ENCODE data around the gene SCYL3. TPM values are rescaled to one million over a fixed set of nuclear protein-coding genes. Genes with fewer than 3 reads are reported as not detected.
"Not testable (repeated sequence)": the region's sequence is repeated elsewhere in the genome, so short reads cannot be mapped to it uniquely, and the experiment has no call there.

Gene SCYL3
- total RNA-seq, 1 experiment from 2014 or later, result 9.4 TPM

- Histone ChIP-seq H3K36me3 (ENCODE audit: insufficient read depth, low read length) (peaks cover 41% of the 10 kb centered on the region; the same call in 1 of the 2 replicates), H3K9me3 (ENCODE audit: low read length) (no peaks in the 10 kb centered on the region), H3K9me2 (replicated peaks; ENCODE audit: insufficient read depth, low read length) (no peaks in the 10 kb centered on the region), H3K27me3 (ENCODE audit: low read length) (no peaks in the 10 kb centered on the region), H3K4me3 (ENCODE audit: low read length) (no peak overlapping the region), H3K79me2 (ENCODE audit: low read length) (peaks cover 5% of the 10 kb centered on the region), H4K20me1 (ENCODE audit: insufficient read depth, low read depth, low read length) (no peaks in the 10 kb centered on the region), H2AFZ (ENCODE audit: low read length) (no peak overlapping the region), H3K4me2 (ENCODE audit: low read depth, low read length, poor library complexity, severe bottlenecking) (no peak overlapping the region), H3K9ac (ENCODE audit: low read length) (no peak overlapping the region), H3K27ac (ENCODE audit: low read length) (no peak overlapping the region), H3K4me1 (ENCODE audit: low read length) (no peaks in the 10 kb centered on the region)
- DNase-seq, result no peak
These were observed 77.1 kb downstream of the SCYL3 start for GRCh38 chr1:169816617-169817016.

- Histone ChIP-seq H3K27ac (ENCODE audit: low read length) (no peak overlapping the region), H3K4me3 (ENCODE audit: low read length) (no peak overlapping the region)
These were observed 79.4 kb downstream of the SCYL3 start for GRCh38 chr1:169814265-169814664.

DNA sequence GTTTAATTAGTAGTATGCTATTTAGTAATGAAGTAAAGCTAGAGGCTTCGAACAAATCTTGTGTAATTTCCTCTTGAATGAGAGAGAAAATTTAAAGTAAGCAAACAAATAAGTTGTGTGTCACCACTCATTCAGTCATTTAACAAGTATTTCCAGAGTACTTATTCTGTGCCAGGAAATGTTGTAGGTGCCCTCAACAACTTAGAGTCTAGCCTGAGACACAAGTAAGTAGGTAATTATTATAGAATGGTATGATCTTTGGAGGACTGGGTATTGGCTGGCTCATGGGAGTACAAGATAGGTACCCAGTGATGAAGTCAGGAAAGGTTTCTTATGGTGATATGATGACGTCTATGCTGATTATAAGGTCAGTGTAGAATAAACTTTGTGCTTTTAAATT, 81.6 kb downstream of the SCYL3 start:
- peaks cover 9% of the 10 kb centered on the region for H3K79me2 ChIP-seq (ENCODE audit: low read length)
- H3K4me1 ChIP-seq (ENCODE audit: low read length), result no peaks in the 10 kb centered on the region
- DNase-seq, result no peak
- no peaks in the 10 kb centered on the region for H3K9me2 ChIP-seq (replicated peaks; ENCODE audit: insufficient read depth, low read length)
- no peak overlapping the region for H2AFZ ChIP-seq (ENCODE audit: low read length)
- H3K4me3 ChIP-seq (ENCODE audit: low read length), result no peak overlapping the region
- no peaks in the 10 kb centered on the region for H3K27me3 ChIP-seq (ENCODE audit: low read length)
- H3K9me3 ChIP-seq (ENCODE audit: low read length), result no peaks in the 10 kb centered on the region
- H3K9ac ChIP-seq (ENCODE audit: low read length), result no peak overlapping the region
- H3K27ac ChIP-seq (ENCODE audit: low read length), result no peak overlapping the region
- H4K20me1 ChIP-seq (ENCODE audit: insufficient read depth, low read depth, low read length), result no peaks in the 10 kb centered on the region
- H3K4me2 ChIP-seq (ENCODE audit: low read depth, low read length, poor library complexity, severe bottlenecking), result no peak overlapping the region
- peaks cover 44% of the 10 kb centered on the region; the same call in 1 of the 2 replicates for H3K36me3 ChIP-seq (ENCODE audit: insufficient read depth, low read length)

More at GRCh38 chr1:169814265-169814664, 79.4 kb downstream of the SCYL3 start:
- Histone ChIP-seq H3K9me2 (replicated peaks; ENCODE audit: insufficient read depth, low read length) (no peaks in the 10 kb centered on the region), H3K9ac (ENCODE audit: low read length) (no peak overlapping the region), H3K79me2 (ENCODE audit: low read length) (peaks cover 9% of the 10 kb centered on the region), H3K36me3 (ENCODE audit: insufficient read depth, low read length) (peaks cover 48% of the 10 kb centered on the region; the same call in 1 of the 2 replicates), H4K20me1 (ENCODE audit: insufficient read depth, low read depth, low read length) (no peaks in the 10 kb centered on the region), H3K4me2 (ENCODE audit: low read depth, low read length, poor library complexity, severe bottlenecking) (no peak overlapping the region), H2AFZ (ENCODE audit: low read length) (no peak overlapping the region), H3K9me3 (ENCODE audit: low read length) (no peaks in the 10 kb centered on the region), H3K27me3 (ENCODE audit: low read length) (no peaks in the 10 kb centered on the region), H3K4me1 (ENCODE audit: low read length) (no peaks in the 10 kb centered on the region)
- DNase-seq, result no peak

GRCh38 chr1:169811418-169812035, 82.2 kb downstream of the SCYL3 start:
- H3K9ac ChIP-seq (ENCODE audit: low read length); H3K4me1 ChIP-seq (ENCODE audit: low read length); H3K4me2 ChIP-seq (ENCODE audit: low read depth, low read length, poor library complexity, severe bottlenecking); H3K4me3 ChIP-seq (ENCODE audit: low read length); H2AFZ ChIP-seq (ENCODE audit: low read length); H3K9me2 ChIP-seq (replicated peaks; ENCODE audit: insufficient read depth, low read length); H3K9me3 ChIP-seq (ENCODE audit: low read length); H3K27me3 ChIP-seq (ENCODE audit: low read length); H4K20me1 ChIP-seq (ENCODE audit: insufficient read depth, low read depth, low read length); H3K79me2 ChIP-seq (ENCODE audit: low read length); H3K27ac ChIP-seq (ENCODE audit: low read length); DNase-seq: not testable (repeated sequence)
- peaks cover 46% of the 10 kb centered on the region; the same call in 1 of the 2 replicates for H3K36me3 ChIP-seq (ENCODE audit: insufficient read depth, low read length)

GRCh38 chr1:169809370-169810095, 84.2 kb downstream of the SCYL3 start:
- Histone ChIP-seq H3K9me2 (replicated peaks; ENCODE audit: insufficient read depth, low read length) (no peaks in the 10 kb centered on the region), H2AFZ (ENCODE audit: low read length) (no peak overlapping the region), H3K4me2 (ENCODE audit: low read depth, low read length, poor library complexity, severe bottlenecking) (no peak overlapping the region), H3K79me2 (ENCODE audit: low read length) (peaks cover 9% of the 10 kb centered on the region), H3K27ac (ENCODE audit: low read length) (no peak overlapping the region), H3K27me3 (ENCODE audit: low read length) (no peaks in the 10 kb centered on the region), H3K4me3 (ENCODE audit: low read length) (no peak overlapping the region), H3K4me1 (ENCODE audit: low read length) (no peaks in the 10 kb centered on the region), H3K9me3 (ENCODE audit: low read length) (no peaks in the 10 kb centered on the region), H4K20me1 (ENCODE audit: insufficient read depth, low read depth, low read length) (no peaks in the 10 kb centered on the region), H3K36me3 (ENCODE audit: insufficient read depth, low read length) (peaks cover 47% of the 10 kb centered on the region; the same call in 1 of the 2 replicates), H3K9ac (ENCODE audit: low read length) (no peak overlapping the region)
- peak; percentile 72 for DNase-seq

DNA sequence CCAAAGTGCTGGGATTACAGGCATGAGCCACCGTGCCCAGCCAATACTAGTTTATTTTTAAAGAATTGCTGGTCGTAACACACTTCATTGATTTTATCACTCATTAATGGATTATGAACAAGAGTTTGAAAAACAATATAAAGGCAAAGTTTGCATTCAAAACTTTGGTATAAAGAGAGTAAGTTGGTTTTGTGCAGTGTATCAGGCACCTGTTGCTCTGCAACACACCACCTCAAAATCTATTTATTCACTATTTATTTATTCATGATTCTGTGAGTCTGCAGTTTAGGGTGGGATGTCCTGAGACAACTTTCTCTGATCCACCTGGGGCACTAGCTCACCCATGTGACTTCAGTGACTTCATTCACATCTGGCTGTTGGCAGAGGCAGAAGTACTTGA, 88.8 kb downstream of the SCYL3 start:
- H4K20me1 ChIP-seq (ENCODE audit: insufficient read depth, low read depth, low read length), result no peaks in the 10 kb centered on the region
- no peaks in the 10 kb centered on the region for H3K9me3 ChIP-seq (ENCODE audit: low read length)
- H3K4me3 ChIP-seq (ENCODE audit: low read length), result no peak overlapping the region
- H3K27me3 ChIP-seq (ENCODE audit: low read length), result no peaks in the 10 kb centered on the region
- peaks cover 36% of the 10 kb centered on the region; the same call in 1 of the 2 replicates for H3K36me3 ChIP-seq (ENCODE audit: insufficient read depth, low read length)
- H3K9ac ChIP-seq (ENCODE audit: low read length), result no peak overlapping the region
- H3K27ac ChIP-seq (ENCODE audit: low read length), result no peak overlapping the region
- H3K4me2 ChIP-seq (ENCODE audit: low read depth, low read length, poor library complexity, severe bottlenecking), result no peak overlapping the region
- H3K79me2 ChIP-seq (ENCODE audit: low read length), result peaks cover 18% of the 10 kb centered on the region
- H3K4me1 ChIP-seq (ENCODE audit: low read length), result peaks cover 21% of the 10 kb centered on the region
- H2AFZ ChIP-seq (ENCODE audit: low read length), result no peak overlapping the region
- DNase-seq, result no peak
- H3K9me2 ChIP-seq (replicated peaks; ENCODE audit: insufficient read depth, low read length), result no peaks in the 10 kb centered on the region

- no peak overlapping the region for H3K9ac ChIP-seq (ENCODE audit: low read length)
- no peak overlapping the region for H3K4me3 ChIP-seq (ENCODE audit: low read length)
- H3K79me2 ChIP-seq (ENCODE audit: low read length), result peaks cover 38% of the 10 kb centered on the region
- no peaks in the 10 kb centered on the region for H3K27me3 ChIP-seq (ENCODE audit: low read length)
- DNase-seq, result no peak
- H3K4me2 ChIP-seq (ENCODE audit: low read depth, low read length, poor library complexity, severe bottlenecking), result peak overlapping the region; percentile 8
- no peak overlapping the region for H3K27ac ChIP-seq (ENCODE audit: low read length)
- H4K20me1 ChIP-seq (ENCODE audit: insufficient read depth, low read depth, low read length), result no peaks in the 10 kb centered on the region
- H3K4me1 ChIP-seq (ENCODE audit: low read length), result peaks cover 26% of the 10 kb centered on the region
- H3K36me3 ChIP-seq (ENCODE audit: insufficient read depth, low read length), result peaks cover 34% of the 10 kb centered on the region; the same call in 1 of the 2 replicates
- H3K9me3 ChIP-seq (ENCODE audit: low read length), result no peaks in the 10 kb centered on the region
- H2AFZ ChIP-seq (ENCODE audit: low read length), result no peak overlapping the region
- H3K9me2 ChIP-seq (replicated peaks; ENCODE audit: insufficient read depth, low read length), result no peaks in the 10 kb centered on the region
These were observed 90.8 kb downstream of the SCYL3 start for GRCh38 chr1:169802888-169803287.
